RWPE2 (cell line): ENCODE results near the gene INO80E.
"Not testable (repeated sequence)": the region's sequence is repeated elsewhere in the genome, so short reads cannot be mapped to it uniquely, and the experiment has no call there.

Experiments
- ATAC-seq: fragments of 200-7000 bp; cut with Tn5 transposase; 3 replicates; pipeline ENCODE4 v1.9.1; 2021; ENCODE audit warnings: low read depth
- DNase-seq: peaks from one replicate; pipeline ENCODE4 v3.0.0-alpha.2; 2020; ENCODE audit warnings: low spot score
- H3K27ac ChIP-seq: fragments of 450-650 bp; 2 replicates; pipeline ENCODE4 v1.5.1; 2017; ENCODE audit warnings: mild to moderate bottlenecking; ENCODE audit not compliant: poor library complexity, severe bottlenecking
- H3K27me3 ChIP-seq: fragments of 250-450 bp; sonication (Bioruptor Pico); 2 replicates; pipeline ENCODE4 v1.5.1; 2021; ENCODE audit warnings: mild to moderate bottlenecking, moderate library complexity; ENCODE audit not compliant: insufficient read depth, poor library complexity, severe bottlenecking
- H3K36me3 ChIP-seq: fragments of 250-450 bp; sonication (Bioruptor Pico); 2 replicates; pipeline ENCODE4 v1.5.1; 2020; ENCODE audit warnings: low read depth, mild to moderate bottlenecking, moderate library complexity
- H3K4me1 ChIP-seq: fragments of 250-450 bp; sonication (Bioruptor Pico); 2 replicates; pipeline ENCODE4 v1.5.1; 2021; ENCODE audit warnings: mild to moderate bottlenecking, moderate library complexity; ENCODE audit not compliant: insufficient read depth, poor library complexity, severe bottlenecking
- H3K4me3 ChIP-seq: fragments of 250-450 bp; sonication (Bioruptor Pico); 2 replicates; pipeline ENCODE4 v1.5.1; 2021; ENCODE audit warnings: mild to moderate bottlenecking, moderate library complexity; ENCODE audit not compliant: severe bottlenecking
- H3K9me3 ChIP-seq: fragments of 250-450 bp; sonication (Bioruptor Pico); 2 replicates; pipeline ENCODE4 v1.5.1; 2021; ENCODE audit warnings: mild to moderate bottlenecking, moderate library complexity; ENCODE audit not compliant: severe bottlenecking
- TF ChIP-seq, protein P1 (sequence below): fragments of 450-650 bp; IDR thresholded peaks from one replicate; pipeline ENCODE4 v1.5.1; 2017; ENCODE audit warnings: mild to moderate bottlenecking, moderate library complexity; ENCODE audit not compliant: poor library complexity, severe bottlenecking

INO80E gene

DNA sequence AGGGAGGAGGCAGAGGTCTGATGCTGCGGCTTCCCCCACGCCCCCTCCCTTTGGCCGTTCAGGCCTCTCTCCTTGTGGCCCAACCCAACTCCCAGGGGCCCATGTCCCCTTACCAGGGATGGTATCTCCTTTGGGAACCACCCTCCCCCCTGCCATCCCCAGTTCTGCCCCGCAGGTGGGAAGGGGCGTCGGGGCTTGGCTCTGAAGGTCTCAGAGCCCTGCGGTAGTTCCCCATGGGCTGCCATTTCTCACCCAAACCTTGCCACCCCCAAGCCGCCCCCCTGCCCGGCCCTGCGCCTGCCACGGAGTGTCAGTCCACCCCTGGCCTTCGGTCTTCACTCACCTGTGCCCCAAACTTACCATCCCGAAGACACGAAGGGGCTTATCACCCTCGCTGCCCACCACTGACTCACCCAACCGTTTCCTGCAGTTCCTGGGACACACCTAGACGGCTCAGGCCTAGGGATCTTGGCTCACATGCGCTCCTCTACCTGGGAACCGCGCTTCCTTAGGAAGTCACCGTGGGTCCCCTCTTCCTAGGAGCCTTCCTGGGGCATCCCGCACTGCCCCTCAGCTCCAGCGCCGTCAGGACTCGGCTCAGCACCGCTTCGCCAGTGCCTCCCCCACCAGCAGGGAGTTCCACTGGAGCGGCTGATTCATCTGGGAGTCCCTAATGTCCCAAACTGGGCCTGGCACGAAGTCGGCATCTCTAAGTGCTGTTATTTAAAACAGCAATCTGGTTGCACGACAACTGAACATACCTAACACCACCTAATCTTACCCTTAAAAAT is 15.9 kb downstream of the INO80E start:
- Histone ChIP-seq H3K27me3 (peaks cover 8% of the 10 kb centered on the region), H3K4me3 (no peak overlapping the region), H3K27ac (no peak overlapping the region), H3K36me3 (no peaks in the 10 kb centered on the region), H3K4me1 (no peaks in the 10 kb centered on the region), H3K9me3 (no peaks in the 10 kb centered on the region)
- ATAC-seq: no peak
- DNase-seq: peak; percentile 59
- TF ChIP-seq, protein P1, sequence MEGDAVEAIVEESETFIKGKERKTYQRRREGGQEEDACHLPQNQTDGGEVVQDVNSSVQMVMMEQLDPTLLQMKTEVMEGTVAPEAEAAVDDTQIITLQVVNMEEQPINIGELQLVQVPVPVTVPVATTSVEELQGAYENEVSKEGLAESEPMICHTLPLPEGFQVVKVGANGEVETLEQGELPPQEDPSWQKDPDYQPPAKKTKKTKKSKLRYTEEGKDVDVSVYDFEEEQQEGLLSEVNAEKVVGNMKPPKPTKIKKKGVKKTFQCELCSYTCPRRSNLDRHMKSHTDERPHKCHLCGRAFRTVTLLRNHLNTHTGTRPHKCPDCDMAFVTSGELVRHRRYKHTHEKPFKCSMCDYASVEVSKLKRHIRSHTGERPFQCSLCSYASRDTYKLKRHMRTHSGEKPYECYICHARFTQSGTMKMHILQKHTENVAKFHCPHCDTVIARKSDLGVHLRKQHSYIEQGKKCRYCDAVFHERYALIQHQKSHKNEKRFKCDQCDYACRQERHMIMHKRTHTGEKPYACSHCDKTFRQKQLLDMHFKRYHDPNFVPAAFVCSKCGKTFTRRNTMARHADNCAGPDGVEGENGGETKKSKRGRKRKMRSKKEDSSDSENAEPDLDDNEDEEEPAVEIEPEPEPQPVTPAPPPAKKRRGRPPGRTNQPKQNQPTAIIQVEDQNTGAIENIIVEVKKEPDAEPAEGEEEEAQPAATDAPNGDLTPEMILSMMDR: no peak

DNA sequence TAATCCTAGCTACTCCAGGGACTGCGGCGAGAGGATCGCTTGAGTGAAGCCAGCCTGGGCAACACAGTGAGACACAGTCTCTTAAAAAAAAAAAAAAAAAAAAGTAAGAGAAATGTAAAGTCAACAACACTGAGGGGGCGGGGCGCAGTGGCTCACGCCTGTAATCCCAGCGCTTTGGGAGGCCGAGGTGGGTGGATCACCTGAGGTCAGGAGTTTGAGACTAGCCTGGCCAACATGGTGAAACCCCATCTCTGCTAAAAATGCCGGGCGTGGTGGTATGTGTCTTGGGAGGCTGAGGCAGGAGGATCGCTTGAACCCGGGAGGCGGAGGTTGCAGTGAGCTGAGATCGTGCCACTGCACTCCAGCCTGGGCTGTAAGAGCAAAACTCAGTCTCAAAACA is 16.6 kb downstream of the INO80E start:
- H3K27me3 ChIP-seq, ATAC-seq, H3K27ac ChIP-seq, H3K36me3 ChIP-seq, H3K4me1 ChIP-seq, DNase-seq, H3K9me3 ChIP-seq, H3K4me3 ChIP-seq: not testable (repeated sequence)

DNA sequence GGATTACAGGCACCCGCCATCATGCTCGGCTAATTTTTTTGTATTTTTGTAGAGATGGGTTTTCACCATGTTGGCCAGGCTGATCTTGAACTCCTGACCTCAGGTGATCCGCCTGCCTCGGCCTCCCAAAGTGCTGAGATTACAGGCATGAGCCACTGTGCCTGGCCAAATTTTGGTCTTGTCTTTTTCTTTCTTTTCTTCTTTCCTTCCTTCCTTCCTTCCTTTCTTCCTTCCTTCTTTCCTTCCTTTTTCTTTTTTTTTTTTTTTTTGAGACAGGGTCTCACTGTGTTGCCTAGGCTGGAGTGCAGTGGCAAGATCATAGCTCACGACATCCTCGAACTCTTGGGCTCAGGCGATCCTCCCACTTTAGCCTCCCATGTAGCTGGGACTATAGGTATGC is 19.4 kb downstream of the INO80E start:
- not testable (repeated sequence) for H3K4me3 ChIP-seq, DNase-seq, H3K36me3 ChIP-seq, H3K4me1 ChIP-seq, H3K9me3 ChIP-seq, H3K27me3 ChIP-seq, ATAC-seq, H3K27ac ChIP-seq

DNA sequence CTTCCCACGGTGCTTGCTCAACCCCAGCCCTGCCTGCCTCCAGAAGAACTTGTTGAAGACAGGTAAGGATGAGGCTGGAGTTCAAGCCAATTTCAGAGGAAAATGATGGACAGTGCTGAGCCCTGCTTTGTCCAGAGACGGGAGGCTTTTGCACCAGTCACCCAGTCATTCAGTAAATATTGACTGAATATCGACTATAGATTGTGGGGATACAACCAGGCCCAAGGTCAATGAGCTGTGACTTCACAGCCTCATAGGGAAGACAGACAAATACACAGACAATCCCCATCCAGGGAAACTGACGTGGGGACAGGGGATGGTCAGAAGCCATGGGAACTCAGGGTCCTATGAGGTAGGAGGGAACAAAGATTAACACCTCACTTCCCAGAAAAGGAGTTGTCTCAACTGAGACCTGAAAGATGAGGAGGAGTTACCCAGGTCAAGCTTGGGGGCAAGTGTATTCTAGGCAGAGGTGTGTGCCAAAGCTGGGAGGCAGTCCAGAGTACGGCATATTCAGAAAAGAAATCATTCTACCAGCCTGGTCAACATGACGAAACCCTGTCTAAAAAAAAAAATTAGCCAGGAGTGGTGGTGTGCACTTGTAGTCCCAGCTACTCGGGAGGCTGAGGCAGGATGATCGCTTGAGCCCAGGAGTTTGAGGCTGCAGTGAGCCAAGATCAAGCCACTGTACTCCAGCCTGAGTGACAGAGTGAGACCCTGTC is 20.7 kb downstream of the INO80E start:
- Histone ChIP-seq H3K9me3 (no peaks in the 10 kb centered on the region), H3K4me3 (no peak overlapping the region), H3K36me3 (no peaks in the 10 kb centered on the region), H3K4me1 (no peaks in the 10 kb centered on the region), H3K27ac (no peak overlapping the region), H3K27me3 (no peaks in the 10 kb centered on the region)
- TF ChIP-seq, protein P1: no peak
- ATAC-seq (no peak), DNase-seq (no peak)

DNA sequence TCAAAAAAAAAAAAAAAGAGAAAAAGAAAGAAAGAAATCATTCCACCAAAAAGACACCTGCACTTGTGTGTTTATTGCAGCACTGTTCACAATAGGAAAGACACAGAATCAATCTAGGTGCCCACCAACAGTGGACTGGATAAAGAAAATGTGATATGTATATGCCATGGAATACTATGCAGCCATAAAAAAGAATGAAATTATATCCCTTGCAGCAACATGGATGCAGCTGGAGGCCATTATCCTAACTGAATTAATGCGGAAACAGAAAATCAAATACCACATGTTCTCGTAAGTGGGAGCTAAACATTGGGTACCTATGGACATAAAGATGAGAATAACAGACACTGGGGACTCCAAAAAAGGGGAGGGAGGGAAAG is 21.2 kb downstream of the INO80E start:
- no peaks in the 10 kb centered on the region for H3K36me3 ChIP-seq
- H3K4me1 ChIP-seq: no peaks in the 10 kb centered on the region
- no peaks in the 10 kb centered on the region for H3K9me3 ChIP-seq
- no peak overlapping the region for H3K27ac ChIP-seq
- ATAC-seq (no peak), DNase-seq (no peak)
- no peaks in the 10 kb centered on the region for H3K27me3 ChIP-seq
- no peak overlapping the region for H3K4me3 ChIP-seq
- TF ChIP-seq, protein P1: no peak

DNA sequence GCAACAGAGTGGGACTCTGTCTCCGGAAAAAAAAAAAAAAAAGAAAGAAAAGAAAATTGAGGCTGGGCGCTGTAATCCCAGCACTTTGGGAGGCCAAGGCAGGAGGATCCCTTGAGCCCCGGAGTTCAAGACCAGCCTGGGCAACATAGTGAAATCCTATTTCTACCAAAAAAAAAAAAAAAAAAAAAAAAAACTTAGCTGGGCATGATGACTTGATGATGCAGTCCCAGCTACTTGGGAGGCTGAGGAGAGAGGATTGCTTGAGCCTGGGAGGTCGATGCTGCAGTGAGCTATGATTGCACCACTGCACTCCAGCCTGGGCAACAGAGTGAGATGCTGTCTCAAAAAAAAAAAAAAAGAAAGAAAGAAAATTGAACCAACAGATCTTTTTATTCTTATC is 21.9 kb downstream of the INO80E start:
- H3K4me3 ChIP-seq, H3K4me1 ChIP-seq, ATAC-seq: not testable (repeated sequence)

More for the DNA sequence above, 21.9 kb downstream of the INO80E start:
- H3K9me3 ChIP-seq, H3K27ac ChIP-seq, DNase-seq, H3K36me3 ChIP-seq, H3K27me3 ChIP-seq: not testable (repeated sequence)
